HepG2 (cell line): ENCODE data around the gene INTS15. TPM values are rescaled to one million over a fixed set of nuclear protein-coding genes. Genes with fewer than 3 reads are reported as not detected.

Experiments used
- ELF3 ChIP-seq: IDR thresholded peaks from 2 replicates; pipeline ENCODE4 v1.6.1; 2016; ENCODE audit warnings: missing genetic modification reagents, missing compliant biosample characterization
- GZF1 ChIP-seq: sonication (generic); formaldehyde crosslinking; IDR thresholded peaks from 2 replicates; pipeline ENCODE4 v1.5.1; 2020; ENCODE audit warnings: mild to moderate bottlenecking, missing genetic modification reagents
- MAFK ChIP-seq, 2 experiments: IDR thresholded peaks in 1 of 2; conservative IDR thresholded peaks in 1 of 2; 2 replicates each; pipeline ENCODE4 v1.6.1; 2011; ENCODE audit warnings: improper control_type of control experiment in 2 of 2, low read length in 2 of 2
- NFKB2 ChIP-seq: sonication (generic); formaldehyde crosslinking; IDR thresholded peaks from 2 replicates; pipeline ENCODE4 v1.4.0; 2020; ENCODE audit warnings: missing genetic modification reagents, borderline replicate concordance
- POLR2G ChIP-seq: fragments of 200-400 bp; formaldehyde crosslinking; IDR thresholded peaks from 2 replicates; pipeline ENCODE4 v1.6.1; 2018; ENCODE audit warnings: mild to moderate bottlenecking, low read depth, low read length, moderate library complexity
- RARA ChIP-seq: IDR thresholded peaks from 2 replicates; pipeline ENCODE4 v1.6.1; 2016; ENCODE audit warnings: missing genetic modification reagents, missing compliant biosample characterization
- SMAD9 ChIP-seq: sonication (generic); formaldehyde crosslinking; IDR thresholded peaks from 2 replicates; pipeline ENCODE4 v1.5.1; 2020; ENCODE audit warnings: mild to moderate bottlenecking, missing genetic modification reagents
- ZFP41 ChIP-seq: sonication (generic); formaldehyde crosslinking; IDR thresholded peaks from 2 replicates; pipeline ENCODE4 v1.4.0; 2020; ENCODE audit warnings: mild to moderate bottlenecking, missing genetic modification reagents, borderline replicate concordance
- ZNF878 ChIP-seq: sonication (generic); formaldehyde crosslinking; IDR thresholded peaks from 2 replicates; pipeline ENCODE4 v1.8.1; 2023; ENCODE audit warnings: mild to moderate bottlenecking, missing genetic modification reagents, moderate library complexity
- ZNF879 ChIP-seq: sonication (generic); formaldehyde crosslinking; IDR thresholded peaks from 2 replicates; pipeline ENCODE4 v1.8.1; 2023; ENCODE audit warnings: missing genetic modification reagents
- polyA plus RNA-seq, 8 experiments: library from polyadenylated mRNA; depleted of rRNA in 3 of 8; stranded (reverse) in 7 of 8; unstranded in 1 of 8; fragments of >200 nt; fragmentation: Illumina TruSeq in 4 of 8; extraction: Trizol in 4 of 8; gene quantifications; 2 replicates each; pipeline versions ENCODE4 v1.2.1 to v1.2.3, GENCODE V29; 2011 to 2016; ENCODE audit warnings: low read depth in 4 of 8, missing spikeins in 1 of 8, mixed read lengths in 1 of 8; ENCODE audit not compliant: insufficient read depth in 1 of 8
- total RNA-seq, 5 experiments: library from RNA; depleted of rRNA; stranded (reverse); fragments of >200 nt; fragmentation: Illumina TruSeq; extraction: Trizol; gene quantifications; 2 replicates each; pipeline ENCODE4 v1.2.3, GENCODE V29; 2016; ENCODE audit warnings: low read depth in 1 of 5
- TF ChIP-seq, protein P1 (sequence below): sonication (generic); formaldehyde crosslinking; IDR thresholded peaks from 2 replicates; pipeline ENCODE4 v1.4.0; 2020; ENCODE audit warnings: mild to moderate bottlenecking, missing genetic modification reagents
- TF ChIP-seq, protein P2 (sequence below): sonication (generic); formaldehyde crosslinking; IDR thresholded peaks from 2 replicates; pipeline ENCODE4 v1.9.0; 2022; ENCODE audit warnings: missing genetic modification reagents, mild to moderate bottlenecking, borderline replicate concordance
- TF ChIP-seq, protein P3 (sequence below): sonication (generic); formaldehyde crosslinking; IDR thresholded peaks from 2 replicates; pipeline ENCODE4 v1.8.1; 2022; ENCODE audit warnings: mild to moderate bottlenecking, missing genetic modification reagents
- TF ChIP-seq, protein P4 (sequence below): sonication (generic); formaldehyde crosslinking; IDR thresholded peaks from 2 replicates; pipeline ENCODE4 v1.8.0; 2022; ENCODE audit warnings: low read depth, missing genetic modification reagents
- TF ChIP-seq, protein P5 (sequence below): sonication (generic); formaldehyde crosslinking; IDR thresholded peaks from 2 replicates; pipeline ENCODE4 v1.4.0; 2020; ENCODE audit warnings: mild to moderate bottlenecking, missing genetic modification reagents

The INTS15 gene
- total and polyA plus RNA-seq, 2 of the 13 experiments (the other 11 are each of a cell fraction or from before 2014, with no cell fraction given) = 16.3 to 25.7 TPM

DNA sequence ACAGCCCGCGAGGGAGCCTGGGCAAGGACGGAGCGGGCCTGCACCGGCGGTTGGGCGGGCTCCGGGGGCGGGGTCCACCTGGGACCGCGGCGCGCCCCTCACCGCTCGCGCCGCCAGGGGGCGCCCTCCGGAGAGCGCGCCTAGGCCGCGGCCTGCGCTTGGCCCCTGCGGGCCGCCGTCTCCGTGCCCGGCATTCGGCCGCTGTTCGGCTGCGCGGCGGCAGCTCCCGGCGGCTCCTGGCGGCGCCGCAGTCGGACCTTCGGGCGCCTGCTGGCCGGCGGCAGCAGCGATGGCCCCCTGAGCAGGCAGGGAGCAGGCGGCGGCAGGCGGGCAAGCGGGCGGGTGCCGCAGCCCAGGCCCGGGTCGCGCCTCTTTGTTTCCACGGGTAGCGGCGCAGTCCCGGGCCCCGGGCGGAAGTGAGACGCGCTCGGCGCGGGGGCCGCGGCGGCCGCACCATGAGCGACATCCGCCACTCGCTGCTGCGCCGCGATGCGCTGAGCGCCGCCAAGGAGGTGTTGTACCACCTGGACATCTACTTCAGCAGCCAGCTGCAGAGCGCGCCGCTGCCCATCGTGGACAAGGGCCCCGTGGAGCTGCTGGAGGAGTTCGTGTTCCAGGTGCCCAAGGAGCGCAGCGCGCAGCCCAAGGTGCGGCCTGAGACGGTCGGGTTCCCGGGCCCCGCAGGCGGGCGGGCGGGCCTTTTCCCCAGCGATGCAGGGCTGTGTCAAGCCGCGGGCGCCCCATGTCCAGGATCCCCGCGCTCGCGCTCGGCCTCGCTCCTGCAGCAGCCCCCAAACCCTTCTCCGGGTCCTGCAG, at the start of gene INTS15 (continued):
- TF ChIP-seq, protein P1, sequence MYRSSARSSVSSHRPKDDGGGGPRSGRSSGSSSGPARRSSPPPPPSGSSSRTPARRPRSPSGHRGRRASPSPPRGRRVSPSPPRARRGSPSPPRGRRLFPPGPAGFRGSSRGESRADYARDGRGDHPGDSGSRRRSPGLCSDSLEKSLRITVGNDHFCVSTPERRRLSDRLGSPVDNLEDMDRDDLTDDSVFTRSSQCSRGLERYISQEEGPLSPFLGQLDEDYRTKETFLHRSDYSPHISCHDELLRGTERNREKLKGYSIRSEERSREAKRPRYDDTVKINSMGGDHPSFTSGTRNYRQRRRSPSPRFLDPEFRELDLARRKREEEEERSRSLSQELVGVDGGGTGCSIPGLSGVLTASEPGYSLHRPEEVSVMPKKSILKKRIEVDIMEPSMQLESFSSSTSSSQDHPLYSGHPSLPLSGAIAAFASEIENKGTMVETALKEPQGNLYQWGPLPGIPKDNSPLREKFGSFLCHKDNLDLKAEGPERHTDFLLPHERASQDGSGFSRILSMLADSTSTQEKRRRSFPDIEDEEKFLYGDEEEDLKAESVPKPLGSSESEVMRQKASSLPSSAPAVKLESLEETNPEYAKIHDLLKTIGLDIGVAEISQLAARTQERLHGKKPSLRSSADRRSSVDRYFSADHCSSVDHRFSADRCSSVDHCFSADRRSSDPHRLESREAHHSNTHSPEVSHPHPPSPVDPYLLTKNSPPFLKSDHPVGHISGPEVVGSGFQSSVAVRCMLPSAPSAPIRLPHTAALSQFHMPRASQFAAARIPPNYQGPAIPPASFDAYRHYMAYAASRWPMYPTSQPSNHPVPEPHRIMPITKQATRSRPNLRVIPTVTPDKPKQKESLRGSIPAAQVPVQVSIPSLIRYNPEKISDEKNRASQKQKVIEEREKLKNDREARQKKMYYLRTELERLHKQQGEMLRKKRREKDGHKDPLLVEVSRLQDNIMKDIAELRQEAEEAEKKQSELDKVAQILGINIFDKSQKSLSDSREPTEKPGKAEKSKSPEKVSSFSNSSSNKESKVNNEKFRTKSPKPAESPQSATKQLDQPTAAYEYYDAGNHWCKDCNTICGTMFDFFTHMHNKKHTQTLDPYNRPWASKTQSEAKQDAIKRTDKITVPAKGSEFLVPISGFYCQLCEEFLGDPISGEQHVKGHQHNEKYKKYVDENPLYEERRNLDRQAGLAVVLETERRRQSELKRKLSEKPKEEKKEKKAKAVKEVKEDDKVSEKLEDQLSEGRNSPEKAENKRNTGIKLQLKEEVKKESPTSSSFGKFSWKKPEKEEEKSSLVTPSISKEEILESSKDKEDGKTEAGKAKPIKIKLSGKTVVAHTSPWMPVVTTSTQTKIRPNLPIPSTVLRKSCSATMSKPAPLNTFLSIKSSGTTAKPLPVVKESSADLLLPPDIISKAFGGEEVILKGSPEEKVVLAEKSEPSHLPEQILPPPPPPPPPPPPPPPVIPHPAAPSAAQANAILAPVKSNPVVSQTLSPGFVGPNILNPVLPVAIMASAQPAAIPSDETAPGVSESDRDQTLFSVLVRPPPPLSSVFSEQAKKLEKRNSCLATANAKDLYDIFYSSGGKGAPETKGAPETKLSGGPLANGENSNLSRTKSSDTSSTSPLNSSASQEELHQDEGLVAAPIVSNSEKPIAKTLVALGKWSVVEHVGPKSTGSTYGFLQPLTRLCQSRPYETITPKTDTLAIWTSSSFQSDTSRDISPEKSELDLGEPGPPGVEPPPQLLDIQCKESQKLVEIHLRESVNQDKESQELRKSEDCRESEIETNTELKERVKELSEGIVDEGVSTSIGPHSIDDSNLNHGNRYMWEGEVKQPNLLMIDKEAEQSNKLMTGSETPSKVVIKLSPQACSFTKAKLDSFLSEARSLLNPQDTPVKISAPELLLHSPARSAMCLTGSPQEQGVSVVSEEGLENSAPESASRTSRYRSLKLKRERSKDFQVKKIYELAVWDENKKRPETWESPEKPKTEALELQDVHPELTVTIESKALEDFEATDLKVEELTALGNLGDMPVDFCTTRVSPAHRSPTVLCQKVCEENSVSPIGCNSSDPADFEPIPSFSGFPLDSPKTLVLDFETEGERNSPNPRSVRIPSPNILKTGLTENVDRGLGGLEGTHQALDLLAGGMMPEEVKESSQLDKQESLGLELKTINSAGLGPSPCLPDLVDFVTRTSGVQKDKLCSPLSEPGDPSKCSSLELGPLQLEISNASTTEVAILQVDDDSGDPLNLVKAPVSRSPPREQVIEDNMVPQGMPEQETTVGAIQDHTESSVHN = no peak
- TF ChIP-seq ZFP41 (CRISPR knock-in tag) (no peak), POLR2G (peak; percentile 78), ZNF878 (CRISPR knock-in tag) (no peak), ELF3 (CRISPR knock-in tag) (peak; percentile 21; the same call in 1 of the 2 replicates), RARA (no peak), ZNF879 (CRISPR knock-in tag) (no peak), NFKB2 (no peak; the same call in 1 of the 2 replicates), GZF1 (CRISPR knock-in tag) (0 out of 2 replicates have a peak, but pooled peaks have one; percentile 35), MAFK (conservative IDR thresholded peaks at IDR 0.05 in 1 of 2, IDR thresholded peaks at IDR 0.05 in 1 of 2; ENCODE audit: low read length in 2 of 2) (no peak), SMAD9 (no peak)
- TF ChIP-seq, protein P2, sequence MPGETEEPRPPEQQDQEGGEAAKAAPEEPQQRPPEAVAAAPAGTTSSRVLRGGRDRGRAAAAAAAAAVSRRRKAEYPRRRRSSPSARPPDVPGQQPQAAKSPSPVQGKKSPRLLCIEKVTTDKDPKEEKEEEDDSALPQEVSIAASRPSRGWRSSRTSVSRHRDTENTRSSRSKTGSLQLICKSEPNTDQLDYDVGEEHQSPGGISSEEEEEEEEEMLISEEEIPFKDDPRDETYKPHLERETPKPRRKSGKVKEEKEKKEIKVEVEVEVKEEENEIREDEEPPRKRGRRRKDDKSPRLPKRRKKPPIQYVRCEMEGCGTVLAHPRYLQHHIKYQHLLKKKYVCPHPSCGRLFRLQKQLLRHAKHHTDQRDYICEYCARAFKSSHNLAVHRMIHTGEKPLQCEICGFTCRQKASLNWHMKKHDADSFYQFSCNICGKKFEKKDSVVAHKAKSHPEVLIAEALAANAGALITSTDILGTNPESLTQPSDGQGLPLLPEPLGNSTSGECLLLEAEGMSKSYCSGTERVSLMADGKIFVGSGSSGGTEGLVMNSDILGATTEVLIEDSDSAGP (CRISPR knock-in tag) = peak; percentile 14; the same call in 1 of the 2 replicates
- TF ChIP-seq, protein P3, sequence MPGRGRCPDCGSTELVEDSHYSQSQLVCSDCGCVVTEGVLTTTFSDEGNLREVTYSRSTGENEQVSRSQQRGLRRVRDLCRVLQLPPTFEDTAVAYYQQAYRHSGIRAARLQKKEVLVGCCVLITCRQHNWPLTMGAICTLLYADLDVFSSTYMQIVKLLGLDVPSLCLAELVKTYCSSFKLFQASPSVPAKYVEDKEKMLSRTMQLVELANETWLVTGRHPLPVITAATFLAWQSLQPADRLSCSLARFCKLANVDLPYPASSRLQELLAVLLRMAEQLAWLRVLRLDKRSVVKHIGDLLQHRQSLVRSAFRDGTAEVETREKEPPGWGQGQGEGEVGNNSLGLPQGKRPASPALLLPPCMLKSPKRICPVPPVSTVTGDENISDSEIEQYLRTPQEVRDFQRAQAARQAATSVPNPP (CRISPR knock-in tag) = peak; percentile 87; the same call in 1 of the 2 replicates
- TF ChIP-seq, protein P4, sequence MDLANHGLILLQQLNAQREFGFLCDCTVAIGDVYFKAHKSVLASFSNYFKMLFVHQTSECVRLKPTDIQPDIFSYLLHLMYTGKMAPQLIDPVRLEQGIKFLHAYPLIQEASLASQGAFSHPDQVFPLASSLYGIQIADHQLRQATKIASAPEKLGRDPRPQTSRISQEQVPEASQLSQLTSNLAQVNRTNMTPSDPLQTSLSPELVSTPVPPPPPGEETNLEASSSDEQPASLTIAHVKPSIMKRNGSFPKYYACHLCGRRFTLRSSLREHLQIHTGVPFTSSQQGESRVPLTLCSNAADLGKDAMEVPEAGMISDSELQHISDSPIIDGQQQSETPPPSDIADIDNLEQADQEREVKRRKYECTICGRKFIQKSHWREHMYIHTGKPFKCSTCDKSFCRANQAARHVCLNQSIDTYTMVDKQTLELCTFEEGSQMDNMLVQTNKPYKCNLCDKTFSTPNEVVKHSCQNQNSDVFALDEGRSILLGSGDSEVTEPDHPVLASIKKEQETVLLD (CRISPR knock-in tag) = peak; percentile 78
- TF ChIP-seq, protein P5, sequence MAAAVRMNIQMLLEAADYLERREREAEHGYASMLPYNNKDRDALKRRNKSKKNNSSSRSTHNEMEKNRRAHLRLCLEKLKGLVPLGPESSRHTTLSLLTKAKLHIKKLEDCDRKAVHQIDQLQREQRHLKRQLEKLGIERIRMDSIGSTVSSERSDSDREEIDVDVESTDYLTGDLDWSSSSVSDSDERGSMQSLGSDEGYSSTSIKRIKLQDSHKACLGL (CRISPR knock-in tag) = peak; percentile 35
